GM19023 (cell line): ENCODE measurements around the gene RBM4.
"Not testable (repeated sequence)": the region's sequence is repeated elsewhere in the genome, so short reads cannot be mapped to it uniquely, and the experiment has no call there.

Source experiments
- ATAC-seq: cut with Tn5 transposase; IDR thresholded peaks from one replicate; pipeline ENCODE4 v1.9.1; 2021; ENCODE audit warnings: mild to moderate bottlenecking, moderate library complexity; ENCODE audit not compliant: unreplicated experiment

RBM4 gene

GRCh38 chr11:66638177-66639065 lies at the start of gene RBM4:
RBM4 (plus strand) TSS chr11:66638703; CDS start chr11:66639712, 1,009 bp downstream.
- ATAC-seq, result peak; percentile 97

- not testable (repeated sequence) for ATAC-seq
Measured at GRCh38 chr11:66589315-66589714, 49.2 kb upstream of the RBM4 start.

GRCh38 chr11:66589996-66590675 lies 48.4 kb upstream of the RBM4 start:
- ATAC-seq, result no peak

GRCh38 chr11:66591175-66591574 lies 47.3 kb upstream of the RBM4 start:
- ATAC-seq, result no peak

- ATAC-seq, result peak; percentile 95
Measured at GRCh38 chr11:66592457-66593302, 45.8 kb upstream of the RBM4 start, which contains the start of the genes CCDC87 and CCS. CCDC87 (minus strand) TSS chr11:66593063; CDS start chr11:66593015, 48 bp downstream. CCS (plus strand) TSS chr11:66593185; CDS start chr11:66593262, 77 bp downstream.

GRCh38 chr11:66593303-66593635 lies 45.2 kb upstream of the RBM4 start:
- peak; percentile 37 for ATAC-seq

- ATAC-seq, result no peak
Measured at GRCh38 chr11:66593650-66594049, 44.9 kb upstream of the RBM4 start.

- no peak for ATAC-seq
Measured at GRCh38 chr11:66595245-66595904, 43.1 kb upstream of the RBM4 start.

GRCh38 chr11:66598993-66599392 lies 39.5 kb upstream of the RBM4 start:
- ATAC-seq, result no peak

- ATAC-seq, result no peak
Measured at GRCh38 chr11:66600219-66600618, 38.3 kb upstream of the RBM4 start.

- no peak for ATAC-seq
Measured at GRCh38 chr11:66600631-66601233, 37.8 kb upstream of the RBM4 start.

GRCh38 chr11:66603072-66603471 lies 35.4 kb upstream of the RBM4 start:
- no peak for ATAC-seq

- ATAC-seq, result no peak
Measured at GRCh38 chr11:66604155-66604554, 34.3 kb upstream of the RBM4 start.

GRCh38 chr11:66606608-66607007 lies 31.9 kb upstream of the RBM4 start:
- ATAC-seq, result not testable (repeated sequence)

- no peak for ATAC-seq
Measured at GRCh38 chr11:66607126-66607834, 31.2 kb upstream of the RBM4 start.

GRCh38 chr11:66609721-66610617 lies 28.5 kb upstream of the RBM4 start:
- ATAC-seq, result no peak

GRCh38 chr11:66612458-66612857 lies 26.0 kb upstream of the RBM4 start:
- no peak for ATAC-seq

GRCh38 chr11:66614073-66614472 lies 24.4 kb upstream of the RBM4 start:
- ATAC-seq, result no peak
